Measurements from ENCODE around the gene ACTN4. TPM values are rescaled to one million over a fixed set of nuclear protein-coding genes. Genes with fewer than 3 reads are reported as not detected.
"Not testable (repeated sequence)": the region's sequence is repeated elsewhere in the genome, so short reads cannot be mapped to it uniquely, and the experiment has no call there.

The ACTN4 gene
- total RNA-seq, result 1,000 to 10,000 TPM in 1 of 2 donors, 100 to 1,000 TPM in 1; 971 to 1,150 TPM
- long read RNA-seq, full-length matches to known transcripts, result 4 of 103 reads
- long read RNA-seq, partial matches to known transcripts, result 25 of 103 reads
- long read RNA-seq, other reads (novel, unspliced or antisense), result 74 of 103 reads

GRCh38 chr19:38647368-38647965 lies at the start of gene ACTN4:
TSS of gene ACTN4 (plus strand) at chr19:38647649. CDS start at chr19:38647746, 97 bp downstream.
- intact Hi-C loops (cut with DNase I, micrococcal nuclease), result no loop called here
- ATAC-seq (peak; percentile 65), DNase-seq (peak; percentile 97 to 100)

GRCh38 chr19:38599722-38600121 lies 47.7 kb upstream of the ACTN4 start:
- intact Hi-C loops (cut with DNase I, micrococcal nuclease), result no loop called here
- ATAC-seq, result no peak
- DNase-seq, result no peak

DNA sequence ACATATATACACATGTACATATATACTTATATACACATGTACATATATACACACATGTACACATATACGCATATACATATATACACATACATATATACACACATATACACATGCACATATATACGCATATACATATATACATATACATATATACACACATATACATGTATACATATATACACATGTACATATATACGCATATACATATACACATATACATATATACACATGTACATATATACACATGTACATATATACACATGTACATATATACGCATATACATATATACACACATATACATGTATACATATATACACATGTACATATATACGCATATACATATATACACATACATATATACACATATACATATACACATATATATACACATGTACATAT lies 44.6 kb upstream of the ACTN4 start:
- DNase-seq; ATAC-seq; intact Hi-C loops (cut with DNase I, micrococcal nuclease): not testable (repeated sequence)

DNA sequence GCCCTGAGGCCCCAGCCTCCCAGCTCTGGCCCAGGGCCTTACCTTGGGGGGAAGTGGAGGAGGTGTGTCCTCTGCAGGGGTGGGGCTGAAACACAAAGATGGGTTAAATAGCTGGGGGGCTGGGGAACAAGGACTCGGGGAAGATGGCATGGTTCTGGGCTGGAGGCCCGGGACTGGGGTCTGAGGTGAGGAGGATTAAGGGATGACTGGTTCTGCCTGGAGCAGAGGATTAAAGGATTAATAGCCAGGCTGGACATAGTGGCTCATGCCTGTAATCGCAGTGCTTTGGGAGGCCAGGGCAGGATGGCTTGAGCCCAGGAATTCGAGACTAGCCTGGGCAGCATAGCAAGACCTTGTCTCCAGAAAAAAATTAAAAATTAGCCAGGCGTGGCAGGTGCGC lies 41.3 kb upstream of the ACTN4 start:
- DNase-seq (no peak), ATAC-seq (no peak)
- intact Hi-C loops (cut with DNase I, micrococcal nuclease), result no loop called here

GRCh38 chr19:38614289-38614688 lies 33.2 kb upstream of the ACTN4 start:
- intact Hi-C loops (cut with DNase I, micrococcal nuclease), result no loop called here
- ATAC-seq (no peak), DNase-seq (no peak)

- DNase-seq (no peak), ATAC-seq (no peak)
These were observed 32.4 kb upstream of the ACTN4 start for GRCh38 chr19:38615007-38615581.

GRCh38 chr19:38616265-38616664 lies 31.2 kb upstream of the ACTN4 start:
- DNase-seq, result no peak
- no peak for ATAC-seq
- intact Hi-C loops (cut with DNase I, micrococcal nuclease), result no loop called here

More at GRCh38 chr19:38615007-38615581, 32.4 kb upstream of the ACTN4 start:
- intact Hi-C loops (cut with DNase I, micrococcal nuclease), result no loop called here

GRCh38 chr19:38617283-38617763 lies 30.1 kb upstream of the ACTN4 start:
- DNase-seq (peak in 1 of 2 donors; percentile 38), ATAC-seq (no peak)
- intact Hi-C loops (cut with DNase I, micrococcal nuclease), result no loop called here

GRCh38 chr19:38617764-38618589 lies 29.5 kb upstream of the ACTN4 start, which contains the start of gene MAP4K1:
TSS of gene MAP4K1 (minus strand) at chr19:38617953. CDS start at chr19:38617895, 58 bp downstream.
- DNase-seq (peak; percentile 72 to 76), ATAC-seq (peak; percentile 9)
- intact Hi-C loops (cut with DNase I, micrococcal nuclease), result no loop called here

DNA sequence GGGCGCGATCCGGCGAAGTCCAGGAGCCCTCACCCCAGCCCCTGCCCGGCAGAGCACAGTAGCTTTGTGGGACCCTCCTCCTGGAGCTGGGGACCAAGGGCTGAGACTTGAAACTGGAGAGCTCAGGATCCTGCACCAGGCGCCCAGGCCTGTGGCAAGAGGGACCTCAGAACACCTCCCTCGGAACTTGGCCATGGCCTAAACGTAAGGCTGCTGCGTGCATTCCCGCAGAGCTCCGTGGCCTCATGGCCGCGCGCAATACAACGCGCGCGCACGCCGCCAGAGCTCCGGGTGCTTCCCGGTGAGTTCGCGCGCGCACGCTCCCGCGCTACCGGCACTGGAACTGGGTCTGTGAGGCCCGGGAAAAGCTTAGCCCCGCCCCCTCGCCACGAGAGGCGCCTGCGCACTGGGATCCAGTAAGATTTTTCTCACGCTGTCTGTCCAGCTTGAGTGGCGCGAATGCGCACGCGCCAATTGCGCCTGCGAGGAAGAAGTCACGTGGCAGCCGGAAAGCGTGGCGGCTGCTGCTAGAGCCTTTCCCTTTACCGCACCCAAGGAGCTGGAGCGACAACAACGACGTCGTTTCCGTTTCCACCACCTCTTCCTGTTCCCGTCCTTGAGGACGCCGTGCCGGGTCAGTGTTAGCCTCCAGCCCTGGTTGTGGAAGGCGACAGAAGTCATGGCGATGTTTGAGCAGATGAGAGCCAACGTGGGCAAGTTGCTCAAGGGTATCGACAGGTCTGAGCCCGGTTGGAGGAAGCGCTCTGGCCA lies 28.7 kb upstream of the ACTN4 start, which contains the start of gene EIF3K:
Gene EIF3K, plus strand, starts transcription at position 599 of the 771 bp plus-strand sequence. Its CDS starts 81 bp downstream, at position 680.
- ATAC-seq (peak; percentile 92), DNase-seq (peak; percentile 99)
- intact Hi-C loops (cut with DNase I, micrococcal nuclease), result no loop called here

- no peak for DNase-seq
- intact Hi-C loops (cut with DNase I, micrococcal nuclease), result no loop called here
- peak; percentile 14 for ATAC-seq
These were observed 27.9 kb upstream of the ACTN4 start for GRCh38 chr19:38619361-38620174.

- intact Hi-C loops (cut with DNase I, micrococcal nuclease), result no loop called here
- DNase-seq (no peak), ATAC-seq (no peak)
These were observed 22.6 kb upstream of the ACTN4 start for GRCh38 chr19:38624822-38625221.

GRCh38 chr19:38626401-38626800 lies 21.0 kb upstream of the ACTN4 start:
- no peak for ATAC-seq
- intact Hi-C loops (cut with DNase I, micrococcal nuclease), result no loop called here
- DNase-seq, result no peak

GRCh38 chr19:38629568-38629967 lies 17.9 kb upstream of the ACTN4 start:
- intact Hi-C loops (cut with DNase I, micrococcal nuclease), result no loop called here
- no peak for ATAC-seq
- DNase-seq, result no peak

GRCh38 chr19:38631301-38631700 lies 16.1 kb upstream of the ACTN4 start:
- intact Hi-C loops (cut with DNase I, micrococcal nuclease), result loop anchor here in 1 of 2 donors (5.0 kb wide), 1 partner anchor 229 kb away; the partner anchor contains the start of gene FAM98C
- not testable (repeated sequence) for DNase-seq, ATAC-seq

GRCh38 chr19:38631811-38632475 lies 15.5 kb upstream of the ACTN4 start:
- not testable (repeated sequence) for DNase-seq, ATAC-seq
- intact Hi-C loops (cut with DNase I, micrococcal nuclease), result loop anchor here in 1 of 2 donors (5.0 kb wide), 1 partner anchor 230 kb away; the partner anchor contains the start of gene FAM98C
